Occipital lobe (tissue), 2 donors: Measurements from ENCODE around the gene IFI35. TPM values are rescaled to one million over a fixed set of nuclear protein-coding genes. Genes with fewer than 3 reads are reported as not detected.
A peak's percentile ranks its signal among the peaks of the same experiment; 100 is the strongest.
"Not testable (repeated sequence)": the region's sequence is repeated elsewhere in the genome, so short reads cannot be mapped to it uniquely, and the experiment has no call there.

Source experiments
- DNase-seq: peaks from one replicate; lab custom pipeline; 2025; lab: John Stamatoyannopoulos, UW
- total RNA-seq: library from RNA; depleted of rRNA; stranded (reverse); fragments of >200 nt; gene quantifications from one replicate; pipeline ENCODE4 v1.2.3, GENCODE V29; 2014

IFI35 gene
- total RNA-seq, 1 donor from 2014 or later, result 2.5 TPM

GRCh38 chr17:42997984-42998938 is 8.3 kb upstream of the IFI35 start, which contains the start of gene RPL27:
TSS of gene RPL27 (plus strand) at chr17:42998419. CDS start at chr17:42998751, 332 bp downstream.
- DNase-seq, result peak; percentile 97

DNA sequence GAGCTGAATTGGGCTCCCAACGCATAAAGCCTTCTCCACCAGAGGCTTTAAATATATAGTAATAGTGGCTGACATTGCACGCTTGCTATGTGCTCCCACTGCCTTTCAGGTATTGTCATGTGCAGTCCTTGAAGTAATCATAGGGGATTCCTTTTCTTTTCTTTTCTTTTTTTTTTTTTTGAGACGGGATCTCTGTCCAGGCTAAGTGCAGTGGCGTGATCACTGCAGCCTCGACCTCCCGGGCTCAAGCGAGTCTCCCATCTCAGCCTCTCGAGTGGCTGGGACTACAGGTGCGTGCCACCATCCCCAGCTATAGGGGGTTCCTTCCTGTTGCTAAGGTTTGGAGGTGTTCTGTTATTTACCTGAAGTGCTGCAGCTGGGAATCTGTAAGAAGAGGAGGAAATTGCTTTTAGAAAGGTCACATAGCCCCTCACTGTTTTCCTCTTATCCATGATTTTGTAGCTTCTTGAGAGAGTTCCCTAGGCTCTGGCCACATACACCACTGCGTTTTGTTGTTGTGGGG is 7.5 kb upstream of the IFI35 start:
- no peak for DNase-seq

- not testable (repeated sequence) for DNase-seq
Measured at GRCh38 chr17:43000894-43001293, 5.7 kb upstream of the IFI35 start.

- DNase-seq, result no peak
Measured at GRCh38 chr17:43003542-43004172, 2.9 kb upstream of the IFI35 start.

DNA sequence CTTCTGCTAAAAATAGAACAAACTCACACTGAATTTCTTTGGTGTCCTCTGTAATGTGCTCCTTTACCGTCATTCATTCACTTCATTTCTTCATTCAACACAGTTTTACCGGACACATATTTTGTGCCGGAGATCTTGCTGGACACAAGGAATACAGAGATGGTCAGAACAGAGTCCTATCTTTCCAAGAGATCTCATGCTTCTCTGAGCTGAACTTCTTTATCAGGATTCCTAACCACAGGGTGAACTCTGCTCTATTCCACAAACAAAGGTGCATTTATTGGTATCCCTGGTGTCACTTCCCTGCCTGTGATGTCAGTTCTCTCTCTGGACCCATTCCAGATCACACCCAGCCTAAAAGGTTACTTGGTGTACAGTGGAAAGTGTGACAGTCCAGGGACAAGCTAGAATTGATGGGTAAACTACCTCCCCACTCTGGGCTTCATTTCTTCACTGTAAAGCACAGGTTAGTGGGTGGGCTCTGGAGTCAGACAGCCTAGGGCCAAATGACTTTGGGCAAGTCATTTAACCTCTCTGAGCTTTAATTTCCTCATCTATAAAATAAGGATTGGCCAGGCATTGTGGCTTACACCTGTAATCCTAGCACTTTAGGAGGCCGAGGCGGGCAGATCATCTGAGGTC is 4.2 kb downstream of the IFI35 start:
- DNase-seq, result no peak

DNA sequence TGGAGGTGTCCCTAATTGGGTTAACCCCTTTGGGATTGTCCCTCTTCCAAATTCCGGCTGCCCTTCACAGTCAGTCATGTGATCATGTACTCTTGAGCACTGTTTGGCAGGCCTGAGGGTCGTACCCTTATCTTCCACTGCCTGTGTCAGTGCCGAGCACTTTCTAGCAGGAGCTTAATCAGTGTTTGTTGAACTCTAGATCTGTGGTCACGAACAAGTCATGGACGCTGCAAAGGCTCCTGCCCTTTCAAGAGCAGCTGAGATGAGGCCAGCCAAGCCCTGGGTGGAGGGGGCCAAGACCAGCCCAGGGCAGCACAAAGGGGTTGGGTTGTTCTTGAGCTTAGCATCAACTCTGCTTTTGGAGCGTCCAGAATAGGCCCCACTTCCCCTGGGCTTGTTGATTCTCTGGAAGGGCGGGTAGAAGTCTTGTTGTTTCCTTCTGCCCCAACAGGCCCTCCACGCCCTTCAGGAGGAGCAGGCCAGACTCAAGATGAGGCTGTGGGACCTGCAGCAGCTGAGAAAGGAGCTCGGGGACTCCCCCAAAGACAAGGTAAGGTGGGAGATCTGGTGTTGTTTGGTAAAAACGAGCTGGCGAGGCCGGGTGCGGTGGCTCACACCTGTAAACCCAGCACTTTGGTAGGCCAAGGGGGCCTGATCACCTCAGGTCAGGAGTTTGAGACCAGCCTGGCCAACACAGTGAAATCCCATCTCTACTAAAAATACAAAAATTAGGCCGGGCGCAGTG is 5.3 kb downstream of the IFI35 start:
- DNase-seq, result no peak

- no peak for DNase-seq
Measured at GRCh38 chr17:43013296-43013695, 6.7 kb downstream of the IFI35 start.

GRCh38 chr17:43014020-43014648 is 7.5 kb downstream of the IFI35 start:
- DNase-seq, result no peak

GRCh38 chr17:43014649-43015542 is 8.3 kb downstream of the IFI35 start:
- DNase-seq, result no peak

DNA sequence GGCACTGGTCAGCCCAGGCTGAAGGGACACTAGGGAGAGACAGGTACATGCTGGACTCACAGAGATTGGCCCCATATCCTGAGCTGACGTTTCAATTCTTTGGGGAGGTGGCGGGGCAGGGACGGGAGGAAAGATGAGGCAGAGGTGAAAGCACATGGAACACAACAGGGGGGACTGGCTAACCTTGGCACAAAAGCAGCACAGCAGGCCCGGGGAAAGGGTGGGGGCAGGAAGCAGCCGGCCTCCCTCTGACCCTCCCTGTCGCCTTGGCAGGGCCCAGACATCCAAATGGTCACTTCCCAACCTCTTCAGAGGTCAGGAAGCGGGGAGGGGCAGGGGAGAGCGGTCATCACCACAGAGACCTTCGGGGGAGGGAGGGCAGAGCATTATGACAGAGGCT is 9.0 kb downstream of the IFI35 start:
- DNase-seq, result no peak

DNA sequence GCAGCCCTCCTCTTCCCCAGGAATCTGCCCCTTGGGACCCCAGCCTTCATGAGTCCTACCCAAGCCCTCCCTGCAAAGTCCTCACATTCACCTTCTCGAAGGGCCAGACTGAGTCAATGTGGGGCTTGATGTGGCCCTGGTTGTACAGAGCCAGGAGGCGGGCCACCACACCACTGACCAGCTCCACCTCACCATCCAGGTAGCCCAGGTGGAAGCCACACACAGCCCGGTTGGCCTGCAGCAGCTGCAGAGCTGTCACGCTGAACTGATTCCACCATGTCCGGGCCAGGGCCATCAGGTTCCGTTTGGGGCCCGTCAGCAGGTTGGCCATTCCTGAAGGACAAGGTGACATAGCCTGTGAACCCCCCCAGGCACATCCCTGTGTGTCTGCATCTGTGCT is 9.6 kb downstream of the IFI35 start:
- no peak for DNase-seq

DNA sequence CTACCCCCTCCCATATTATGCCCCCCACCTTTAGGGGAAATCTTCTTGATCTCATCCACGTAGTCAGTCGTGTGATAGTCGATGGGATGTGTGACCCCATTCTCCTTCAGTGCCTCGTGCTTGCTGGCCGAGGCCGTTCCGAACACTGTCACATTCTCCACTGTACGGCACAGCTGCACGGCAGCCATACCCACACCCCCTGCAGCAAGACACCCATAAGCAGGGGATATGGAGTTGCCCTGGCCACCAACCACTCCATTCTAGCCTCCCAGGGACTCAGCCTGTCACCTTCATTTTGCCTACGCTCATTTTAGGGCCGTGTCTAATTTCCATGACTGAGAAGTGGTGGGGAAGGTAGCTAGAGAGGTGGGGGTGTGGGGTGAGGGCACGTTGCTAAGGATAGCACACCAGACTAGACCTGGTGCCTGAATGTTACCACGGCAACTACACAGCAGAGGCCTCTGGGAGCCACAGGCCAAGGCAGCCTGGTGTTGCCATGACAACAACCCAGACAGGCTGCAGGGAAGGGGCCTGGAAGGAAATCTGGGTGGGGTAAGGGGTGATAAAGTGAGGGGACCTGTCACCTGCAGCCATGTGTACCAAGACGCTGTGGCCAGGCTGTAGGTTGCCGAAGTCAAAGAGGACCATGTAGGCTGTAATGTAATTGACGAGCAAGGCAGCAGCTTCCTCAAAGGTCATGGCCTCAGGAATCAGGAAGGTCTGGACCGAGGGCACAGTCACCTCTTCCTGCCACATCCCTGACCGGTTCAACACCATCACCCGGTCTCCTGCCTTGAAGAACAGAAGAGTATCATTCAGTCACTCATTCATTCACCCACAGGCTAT is 11.6 kb downstream of the IFI35 start:
- no peak for DNase-seq

DNA sequence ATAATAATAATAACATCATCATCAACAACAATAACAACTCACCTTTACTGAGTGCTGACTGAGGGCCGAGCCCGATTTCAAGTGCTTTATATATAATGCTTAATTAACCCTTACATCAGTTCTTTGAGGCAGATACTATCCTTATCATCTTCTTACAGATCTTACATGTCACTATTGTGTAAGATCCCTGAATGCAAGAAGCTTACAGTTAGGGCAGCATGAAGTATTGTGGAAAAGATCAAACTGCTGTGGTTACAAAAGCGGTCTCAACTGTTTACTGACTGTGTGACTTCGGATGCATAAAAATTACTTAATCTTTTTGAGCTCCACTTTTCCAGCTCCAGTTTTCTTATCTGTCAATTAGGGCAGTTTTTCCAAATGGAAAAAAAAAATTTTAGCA is 12.3 kb downstream of the IFI35 start:
- no peak for DNase-seq

DNA sequence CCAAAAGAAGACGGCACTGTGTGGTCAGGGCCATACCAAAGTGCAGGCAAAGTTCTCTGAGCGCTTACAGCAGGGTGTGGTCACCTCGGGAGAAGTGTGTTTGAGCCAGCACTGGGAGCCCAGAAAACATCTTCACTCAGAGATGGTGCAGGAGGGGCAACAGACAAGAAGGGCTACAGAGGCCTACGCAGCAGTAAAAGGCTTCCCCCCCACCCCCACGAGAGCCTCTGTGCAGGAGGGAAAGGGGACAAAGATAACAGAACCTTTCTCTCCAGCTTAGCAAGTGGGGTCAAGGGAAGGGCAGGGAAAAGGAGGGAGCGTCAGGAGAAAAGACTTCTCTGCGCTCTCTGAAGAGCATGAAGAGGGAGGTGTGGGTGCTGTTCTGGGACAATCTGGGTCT is 12.8 kb downstream of the IFI35 start:
- no peak for DNase-seq

DNA sequence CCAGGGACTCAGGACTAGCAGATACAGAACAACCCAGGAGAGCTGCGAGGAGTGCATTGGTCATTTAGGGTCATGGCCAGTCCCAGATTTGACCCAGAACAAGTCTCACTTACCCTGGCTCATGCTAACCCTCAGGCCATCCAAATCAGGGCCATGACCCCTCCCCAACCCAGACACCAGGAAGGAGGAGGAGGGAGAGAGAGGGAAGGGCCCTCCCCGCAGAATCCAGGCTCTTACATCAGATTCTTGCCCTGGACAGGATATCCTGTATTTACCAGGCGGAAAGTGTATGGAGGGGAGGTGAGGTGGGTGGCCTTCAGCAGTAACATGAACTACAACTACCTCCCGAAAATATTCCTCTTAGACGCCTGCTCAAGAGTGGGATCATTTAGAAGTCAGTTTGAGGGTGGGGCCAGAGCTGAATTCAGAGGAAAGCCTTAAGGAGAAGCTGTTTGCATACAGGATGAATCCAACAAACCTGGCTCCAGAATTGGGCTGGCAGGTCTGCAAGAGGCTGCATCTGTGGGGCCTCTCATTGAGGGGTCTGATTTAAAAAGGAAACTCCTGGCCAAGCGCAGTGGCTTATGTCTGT is 13.5 kb downstream of the IFI35 start:
- no peak for DNase-seq

- DNase-seq, result no peak
Measured at GRCh38 chr17:43020789-43021740, 14.5 kb downstream of the IFI35 start.
